IMR-90 (cell line): ENCODE results near the gene LYPD8. TPM values are rescaled to one million over a fixed set of nuclear protein-coding genes. Genes with fewer than 3 reads are reported as not detected.

Experiments used
- ATAC-seq: fragments of 200-7000 bp; cut with Tn5 transposase; 2 replicates; pipeline ENCODE4 v1.9.1; 2020; ENCODE audit warnings: low read depth, mild to moderate bottlenecking, moderate library complexity
- BruUV-seq: library from RNA; stranded (reverse); fragments of 400-500 nt; replicated peaks from 2 replicates; lab custom pipeline; 2021; lab: Mats Ljungman, UMichigan
- CTCF ChIA-PET: fragments of 300-600 bp; formaldehyde crosslinking; extraction: SDS; loops from one replicate; lab custom pipeline; 2021; ENCODE audit warnings: antibody characterized with exemption; lab: Yijun Ruan, JAX
- POLR2A ChIA-PET: fragments of 300-600 bp; sonication (Branson Sonifier 250); formaldehyde crosslinking; loops from one replicate; lab custom pipeline; 2022; ENCODE audit warnings: antibody characterized with exemption; ENCODE audit not compliant: unreplicated experiment; lab: Charles Lee
- DNase-seq: peaks from one replicate; pipeline ENCODE4 v3.0.0; 2013
- H2AFZ ChIP-seq: replicated peaks from 2 replicates; pipeline ENCODE3; 2013; ENCODE audit warnings: low read length, mild to moderate bottlenecking; ENCODE audit not compliant: poor library complexity
- H2AK5ac ChIP-seq: 2 replicates; pipeline ENCODE4 v1.6.1; 2013; ENCODE audit warnings: low read depth, low read length, inconsistent platforms
- H2AK9ac ChIP-seq: replicated peaks from 2 replicates; pipeline ENCODE3; 2013; ENCODE audit warnings: mild to moderate bottlenecking, low read depth, low read length, moderate library complexity; ENCODE audit not compliant: poor library complexity
- H2BK120ac ChIP-seq: 2 replicates; pipeline ENCODE4 v1.6.1; 2013; ENCODE audit warnings: low read depth, low read length, inconsistent platforms
- H2BK15ac ChIP-seq: 3 replicates; pipeline ENCODE4 v1.6.1; 2013; ENCODE audit warnings: low read depth, low read length, inconsistent platforms
- H2BK20ac ChIP-seq: 2 replicates; pipeline ENCODE4 v1.6.1; 2013; ENCODE audit warnings: low read depth, mild to moderate bottlenecking, inconsistent platforms, low read length, moderate library complexity
- H2BK5ac ChIP-seq: 2 replicates; pipeline ENCODE4 v1.6.1; 2013; ENCODE audit warnings: mild to moderate bottlenecking, low read depth, low read length, inconsistent platforms; ENCODE audit not compliant: poor library complexity, severe bottlenecking
- H3K14ac ChIP-seq: replicated peaks from 2 replicates; pipeline ENCODE4 v1.6.1; 2013; ENCODE audit warnings: low read depth, low read length, inconsistent platforms
- H3K18ac ChIP-seq: 2 replicates; pipeline ENCODE4 v1.6.1; 2013; ENCODE audit warnings: low read depth, low read length, control low read depth
- H3K23ac ChIP-seq: 2 replicates; pipeline ENCODE4 v1.6.1; 2013; ENCODE audit warnings: low read depth, low read length, inconsistent platforms
- H3K27ac ChIP-seq: 2 replicates; pipeline ENCODE4 v1.5.1; 2013; ENCODE audit warnings: mild to moderate bottlenecking, control low read depth, low read length; ENCODE audit not compliant: insufficient read depth
- H3K27me3 ChIP-seq: 2 replicates; pipeline ENCODE4 v1.6.1; 2013; ENCODE audit warnings: low read length; ENCODE audit not compliant: control insufficient read depth, insufficient read depth
- H3K36me3 ChIP-seq: 2 replicates; pipeline ENCODE4 v1.6.1; 2013; ENCODE audit warnings: low read length, mixed read lengths; ENCODE audit not compliant: control insufficient read depth, insufficient read depth
- H3K4ac ChIP-seq: 2 replicates; pipeline ENCODE4 v1.6.1; 2013; ENCODE audit warnings: low read depth, low read length, inconsistent platforms
- H3K4me1 ChIP-seq: 2 replicates; pipeline ENCODE4 v1.6.1; 2013; ENCODE audit warnings: low read length, mixed read lengths; ENCODE audit not compliant: control insufficient read depth, insufficient read depth
- H3K4me2 ChIP-seq: 2 replicates; pipeline ENCODE4 v1.6.1; 2013; ENCODE audit warnings: low read depth, mild to moderate bottlenecking, control low read depth, low read length, moderate library complexity
- H3K4me3 ChIP-seq: 2 replicates; pipeline ENCODE4 v1.5.1; 2013; ENCODE audit warnings: low read depth, mild to moderate bottlenecking, control low read depth, low read length, moderate library complexity; ENCODE audit not compliant: insufficient read depth
- H3K56ac ChIP-seq: 2 replicates; pipeline ENCODE4 v1.6.1; 2013; ENCODE audit warnings: low read length, inconsistent platforms; ENCODE audit not compliant: insufficient read depth; ENCODE audit errors: extremely low read depth
- H3K79me1 ChIP-seq, 2 experiments: 2 replicates each; pipeline ENCODE4 v1.6.1; 2013; ENCODE audit warnings: low read length in 2 of 2, inconsistent platforms in 1 of 2, low read depth in 1 of 2
- H3K9ac ChIP-seq: 2 replicates; pipeline ENCODE4 v1.6.1; 2013; ENCODE audit warnings: low read depth, low read length, control low read depth
- H3K9me1 ChIP-seq: 2 replicates; pipeline ENCODE4 v1.6.1; 2013; ENCODE audit warnings: low read length, inconsistent platforms; ENCODE audit not compliant: insufficient read depth
- H3K9me3 ChIP-seq: 2 replicates; pipeline ENCODE4 v1.6.1; 2013; ENCODE audit warnings: low read length; ENCODE audit not compliant: control insufficient read depth, insufficient read depth
- H4K20me1 ChIP-seq: 2 replicates; pipeline ENCODE4 v1.6.1; 2013; ENCODE audit warnings: low read length, inconsistent platforms; ENCODE audit not compliant: insufficient read depth
- H4K5ac ChIP-seq: 2 replicates; pipeline ENCODE4 v1.6.1; 2013; ENCODE audit warnings: mild to moderate bottlenecking, low read depth, low read length, control low read depth
- H4K8ac ChIP-seq, 2 experiments: 2 replicates each; pipeline ENCODE4 v1.6.1; 2013; ENCODE audit warnings: low read depth in 2 of 2, low read length in 2 of 2, control low read depth in 1 of 2, inconsistent platforms in 1 of 2
- H4K91ac ChIP-seq: 2 replicates; pipeline ENCODE4 v1.6.1; 2013; ENCODE audit warnings: low read depth, low read length, inconsistent platforms; ENCODE audit not compliant: insufficient read depth
- BHLHE40 ChIP-seq: fragments of 150-350 bp; IDR thresholded peaks from 2 replicates; pipeline ENCODE4 v1.6.1; 2016; ENCODE audit warnings: mild to moderate bottlenecking, low read depth, low read length
- CEBPB ChIP-seq: IDR thresholded peaks from 2 replicates; pipeline ENCODE4 v1.6.1; 2012; ENCODE audit warnings: low read depth, low read length, improper control_type of control experiment
- CHD1 ChIP-seq: IDR thresholded peaks from 2 replicates; pipeline ENCODE4 v1.6.1; 2012; ENCODE audit warnings: low read depth, low read length, improper control_type of control experiment
- CTCF ChIP-seq: conservative IDR thresholded peaks from 2 replicates; pipeline ENCODE4 v1.5.1; 2012; ENCODE audit warnings: mild to moderate bottlenecking, low read depth, low read length, improper control_type of control experiment
- ELK1 ChIP-seq: fragments of 150-350 bp; IDR thresholded peaks from 2 replicates; pipeline ENCODE4 v1.6.1; 2016; ENCODE audit warnings: low read depth, mild to moderate bottlenecking, low read length, moderate library complexity, borderline replicate concordance
- FOS ChIP-seq: fragments of 150-350 bp; IDR thresholded peaks from 2 replicates; pipeline ENCODE4 v1.6.1; 2016; ENCODE audit warnings: low read depth, low read length
- MAFK ChIP-seq: IDR thresholded peaks from 2 replicates; pipeline ENCODE4 v1.6.1; 2012; ENCODE audit warnings: low read depth, low read length, improper control_type of control experiment
- MAZ ChIP-seq: IDR thresholded peaks from 2 replicates; pipeline ENCODE4 v1.6.1; 2012; ENCODE audit warnings: low read depth, mild to moderate bottlenecking, low read length, improper control_type of control experiment, moderate library complexity, borderline replicate concordance
- MXI1 ChIP-seq: IDR thresholded peaks from 2 replicates; pipeline ENCODE4 v1.6.1; 2012; ENCODE audit warnings: low read depth, mild to moderate bottlenecking, low read length, moderate library complexity, borderline replicate concordance
- NFE2L2 ChIP-seq: fragments of 150-350 bp; IDR thresholded peaks from 2 replicates; pipeline ENCODE4 v1.6.1; 2016; ENCODE audit warnings: low read depth, mild to moderate bottlenecking, low read length
- POLR2A ChIP-seq: IDR thresholded peaks from 2 replicates; pipeline ENCODE4 v1.6.1; 2012; ENCODE audit warnings: mild to moderate bottlenecking, low read depth, low read length
- RAD21 ChIP-seq: IDR thresholded peaks from 2 replicates; pipeline ENCODE4 v1.6.1; 2012; ENCODE audit warnings: low read length, improper control_type of control experiment
- RCOR1 ChIP-seq: IDR thresholded peaks from 2 replicates; pipeline ENCODE4 v1.6.1; 2012; ENCODE audit warnings: mild to moderate bottlenecking, low read length, improper control_type of control experiment; ENCODE audit not compliant: insufficient replicate concordance
- RFX5 ChIP-seq: IDR thresholded peaks from 2 replicates; pipeline ENCODE4 v1.8.0; 2012; ENCODE audit warnings: low read depth, mild to moderate bottlenecking, low read length, moderate library complexity
- SMC3 ChIP-seq: fragments of 150-350 bp; IDR thresholded peaks from 2 replicates; pipeline ENCODE4 v1.6.1; 2016; ENCODE audit warnings: low read depth, mild to moderate bottlenecking, antibody characterized with exemption, low read length, moderate library complexity
- USF2 ChIP-seq: fragments of 150-350 bp; IDR thresholded peaks from 2 replicates; pipeline ENCODE4 v1.6.1; 2017; ENCODE audit warnings: mild to moderate bottlenecking, antibody characterized with exemption, low read length, low read depth
- WGBS, 2 experiments: methylation state at CpG; one replicate each; pipeline versions ENCODE4 v1.1.5 to v1.1.7; 2013; ENCODE audit warnings: missing lambda C conversion rate in 2 of 2; ENCODE audit not compliant: insufficient read length in 1 of 2; ENCODE audit errors: extremely low coverage in 2 of 2; 5-methylcytosine and 5-hydroxymethylcytosine counted together
- dilution Hi-C: fragments of 300-500 bp; cut with HindIII; formaldehyde crosslinking; loops from one replicate; pipeline ENCODE4 v1.14.3; 2018; ENCODE audit warnings: low sequenced_read_pairs; ENCODE audit not compliant: unreplicated experiment
- in situ Hi-C: fragments of 300-500 bp; cut with MboI; formaldehyde crosslinking; loops from 3 replicates; pipeline ENCODE4 v1.14.3; 2019; ENCODE audit warnings: low sequenced_read_pairs, inconsistent platforms, mixed read lengths
- intact Hi-C: fragments of 100-400 bp; cut with micrococcal nuclease; formaldehyde crosslinking; loops from 2 replicates; pipeline ENCODE4 v1.10.0; 2022
- polyA plus RNA-seq, 3 experiments: library from polyadenylated mRNA; depleted of rRNA; stranded (reverse); fragments of >200 nt; gene quantifications; 2 replicates each; pipeline ENCODE4 v1.2.3, GENCODE V29; 2012; ENCODE audit warnings: low replicate concordance in 1 of 3
- total RNA-seq: library from RNA; depleted of rRNA; stranded (reverse); fragments of >200 nt; gene quantifications from 2 replicates; pipeline ENCODE4 v1.2.3, GENCODE V29; 2012

Gene LYPD8
- total and polyA plus RNA-seq, 2 of the 4 experiments (the other 2 are of a cell fraction), result not detected

GRCh38 chr1:248787430-248787829, 31.9 kb upstream of the LYPD8 start:
- no peak overlapping the region for H3K4me3 ChIP-seq
- DNase-seq, result no peak
- dilution Hi-C loops (no loop called here), intact Hi-C loops (no loop called here), in situ Hi-C loops (no loop called here)
- no peak overlapping the region for H2BK15ac ChIP-seq
- no peak overlapping the region for H4K5ac ChIP-seq
- H3K9ac ChIP-seq, result no peak overlapping the region
- no peaks in the 10 kb centered on the region for H3K36me3 ChIP-seq
- H4K20me1 ChIP-seq, result no peaks in the 10 kb centered on the region
- no peak overlapping the region for H4K91ac ChIP-seq
- H2BK120ac ChIP-seq, result no peak overlapping the region
- TF ChIP-seq FOS, result no peak
- TF ChIP-seq RCOR1, result no peak
- no peak for TF ChIP-seq BHLHE40
- TF ChIP-seq SMC3, result no peak
- TF ChIP-seq CTCF, result no peak
- TF ChIP-seq ELK1, result no peak
- TF ChIP-seq MAZ, result no peak
- no peak for TF ChIP-seq RFX5
- no peak for TF ChIP-seq CHD1
- TF ChIP-seq MAFK, result no peak
- TF ChIP-seq MXI1, result no peak
- TF ChIP-seq USF2, result no peak
- TF ChIP-seq POLR2A, result no peak
- TF ChIP-seq CEBPB, result no peak
- no peak for TF ChIP-seq NFE2L2
- TF ChIP-seq RAD21, result no peak
- no peak overlapping the region for H4K8ac ChIP-seq
- H3K23ac ChIP-seq, result no peak overlapping the region
- ATAC-seq, result no peak
- no peak overlapping the region for H2AFZ ChIP-seq
- no peak overlapping the region for H3K56ac ChIP-seq
- no peak overlapping the region for H3K4ac ChIP-seq
- H3K14ac ChIP-seq, result no peak overlapping the region
- no peaks in the 10 kb centered on the region for H3K79me1 ChIP-seq
- no peak overlapping the region for H2BK20ac ChIP-seq
- H3K27me3 ChIP-seq, result no peaks in the 10 kb centered on the region
- no peak overlapping the region for H3K18ac ChIP-seq
- H2BK5ac ChIP-seq, result no peak overlapping the region
- no peaks in the 10 kb centered on the region; the same call in 1 of the 2 replicates for H3K9me3 ChIP-seq
- H3K27ac ChIP-seq, result no peak overlapping the region
- H3K4me1 ChIP-seq, result no peaks in the 10 kb centered on the region
- no TSS peak for BruUV-seq
- no peak overlapping the region for H3K4me2 ChIP-seq
- H2AK5ac ChIP-seq, result no peak overlapping the region
- POLR2A ChIA-PET, result no interaction called here
- WGBS, 2 experiments, result no CpG with 5 or more reads among the region's 4 CpGs
- H3K9me1 ChIP-seq, result no peaks in the 10 kb centered on the region
- CTCF ChIA-PET, result no interaction called here
- no peak overlapping the region for H2AK9ac ChIP-seq
